IMR-90 (cell line): Measurements from ENCODE around the gene MORC2. TPM values are rescaled to one million over a fixed set of nuclear protein-coding genes. Genes with fewer than 3 reads are reported as not detected.

Experiments used
- ATAC-seq: fragments of 200-7000 bp; cut with Tn5 transposase; 2 replicates; pipeline ENCODE4 v1.9.1; 2020; ENCODE audit warnings: low read depth, mild to moderate bottlenecking, moderate library complexity
- BruUV-seq: library from RNA; stranded (reverse); fragments of 400-500 nt; replicated peaks from 2 replicates; lab custom pipeline; 2021; lab: Mats Ljungman, UMichigan
- CTCF ChIA-PET: fragments of 300-600 bp; formaldehyde crosslinking; extraction: SDS; loops from one replicate; lab custom pipeline; 2021; ENCODE audit warnings: antibody characterized with exemption; lab: Yijun Ruan, JAX
- POLR2A ChIA-PET: fragments of 300-600 bp; sonication (Branson Sonifier 250); formaldehyde crosslinking; loops from one replicate; lab custom pipeline; 2022; ENCODE audit warnings: antibody characterized with exemption; ENCODE audit not compliant: unreplicated experiment; lab: Charles Lee
- DNase-seq: peaks from one replicate; pipeline ENCODE4 v3.0.0; 2013
- H2AFZ ChIP-seq: replicated peaks from 2 replicates; pipeline ENCODE3; 2013; ENCODE audit warnings: low read length, mild to moderate bottlenecking; ENCODE audit not compliant: poor library complexity
- H2AK5ac ChIP-seq: 2 replicates; pipeline ENCODE4 v1.6.1; 2013; ENCODE audit warnings: low read depth, low read length, inconsistent platforms
- H2AK9ac ChIP-seq: replicated peaks from 2 replicates; pipeline ENCODE3; 2013; ENCODE audit warnings: mild to moderate bottlenecking, low read depth, low read length, moderate library complexity; ENCODE audit not compliant: poor library complexity
- H2BK120ac ChIP-seq: 2 replicates; pipeline ENCODE4 v1.6.1; 2013; ENCODE audit warnings: low read depth, low read length, inconsistent platforms
- H2BK15ac ChIP-seq: 3 replicates; pipeline ENCODE4 v1.6.1; 2013; ENCODE audit warnings: low read depth, low read length, inconsistent platforms
- H2BK20ac ChIP-seq: 2 replicates; pipeline ENCODE4 v1.6.1; 2013; ENCODE audit warnings: low read depth, mild to moderate bottlenecking, inconsistent platforms, low read length, moderate library complexity
- H2BK5ac ChIP-seq: 2 replicates; pipeline ENCODE4 v1.6.1; 2013; ENCODE audit warnings: mild to moderate bottlenecking, low read depth, low read length, inconsistent platforms; ENCODE audit not compliant: poor library complexity, severe bottlenecking
- H3K14ac ChIP-seq: replicated peaks from 2 replicates; pipeline ENCODE4 v1.6.1; 2013; ENCODE audit warnings: low read depth, low read length, inconsistent platforms
- H3K18ac ChIP-seq: 2 replicates; pipeline ENCODE4 v1.6.1; 2013; ENCODE audit warnings: low read depth, low read length, control low read depth
- H3K23ac ChIP-seq: 2 replicates; pipeline ENCODE4 v1.6.1; 2013; ENCODE audit warnings: low read depth, low read length, inconsistent platforms
- H3K27ac ChIP-seq: 2 replicates; pipeline ENCODE4 v1.5.1; 2013; ENCODE audit warnings: mild to moderate bottlenecking, control low read depth, low read length; ENCODE audit not compliant: insufficient read depth
- H3K27me3 ChIP-seq: 2 replicates; pipeline ENCODE4 v1.6.1; 2013; ENCODE audit warnings: low read length; ENCODE audit not compliant: control insufficient read depth, insufficient read depth
- H3K36me3 ChIP-seq: 2 replicates; pipeline ENCODE4 v1.6.1; 2013; ENCODE audit warnings: low read length, mixed read lengths; ENCODE audit not compliant: control insufficient read depth, insufficient read depth
- H3K4ac ChIP-seq: 2 replicates; pipeline ENCODE4 v1.6.1; 2013; ENCODE audit warnings: low read depth, low read length, inconsistent platforms
- H3K4me1 ChIP-seq: 2 replicates; pipeline ENCODE4 v1.6.1; 2013; ENCODE audit warnings: low read length, mixed read lengths; ENCODE audit not compliant: control insufficient read depth, insufficient read depth
- H3K4me2 ChIP-seq: 2 replicates; pipeline ENCODE4 v1.6.1; 2013; ENCODE audit warnings: low read depth, mild to moderate bottlenecking, control low read depth, low read length, moderate library complexity
- H3K4me3 ChIP-seq: 2 replicates; pipeline ENCODE4 v1.5.1; 2013; ENCODE audit warnings: low read depth, mild to moderate bottlenecking, control low read depth, low read length, moderate library complexity; ENCODE audit not compliant: insufficient read depth
- H3K56ac ChIP-seq: 2 replicates; pipeline ENCODE4 v1.6.1; 2013; ENCODE audit warnings: low read length, inconsistent platforms; ENCODE audit not compliant: insufficient read depth; ENCODE audit errors: extremely low read depth
- H3K79me1 ChIP-seq, 2 experiments: 2 replicates each; pipeline ENCODE4 v1.6.1; 2013; ENCODE audit warnings: low read length in 2 of 2, inconsistent platforms in 1 of 2, low read depth in 1 of 2
- H3K9ac ChIP-seq: 2 replicates; pipeline ENCODE4 v1.6.1; 2013; ENCODE audit warnings: low read depth, low read length, control low read depth
- H3K9me1 ChIP-seq: 2 replicates; pipeline ENCODE4 v1.6.1; 2013; ENCODE audit warnings: low read length, inconsistent platforms; ENCODE audit not compliant: insufficient read depth
- H3K9me3 ChIP-seq: 2 replicates; pipeline ENCODE4 v1.6.1; 2013; ENCODE audit warnings: low read length; ENCODE audit not compliant: control insufficient read depth, insufficient read depth
- H4K20me1 ChIP-seq: 2 replicates; pipeline ENCODE4 v1.6.1; 2013; ENCODE audit warnings: low read length, inconsistent platforms; ENCODE audit not compliant: insufficient read depth
- H4K5ac ChIP-seq: 2 replicates; pipeline ENCODE4 v1.6.1; 2013; ENCODE audit warnings: mild to moderate bottlenecking, low read depth, low read length, control low read depth
- H4K8ac ChIP-seq, 2 experiments: 2 replicates each; pipeline ENCODE4 v1.6.1; 2013; ENCODE audit warnings: low read depth in 2 of 2, low read length in 2 of 2, control low read depth in 1 of 2, inconsistent platforms in 1 of 2
- H4K91ac ChIP-seq: 2 replicates; pipeline ENCODE4 v1.6.1; 2013; ENCODE audit warnings: low read depth, low read length, inconsistent platforms; ENCODE audit not compliant: insufficient read depth
- CTCF ChIP-seq: conservative IDR thresholded peaks from 2 replicates; pipeline ENCODE4 v1.5.1; 2012; ENCODE audit warnings: mild to moderate bottlenecking, low read depth, low read length, improper control_type of control experiment
- MAFK ChIP-seq: IDR thresholded peaks from 2 replicates; pipeline ENCODE4 v1.6.1; 2012; ENCODE audit warnings: low read depth, low read length, improper control_type of control experiment
- MAZ ChIP-seq: IDR thresholded peaks from 2 replicates; pipeline ENCODE4 v1.6.1; 2012; ENCODE audit warnings: low read depth, mild to moderate bottlenecking, low read length, improper control_type of control experiment, moderate library complexity, borderline replicate concordance
- NFE2L2 ChIP-seq: fragments of 150-350 bp; IDR thresholded peaks from 2 replicates; pipeline ENCODE4 v1.6.1; 2016; ENCODE audit warnings: low read depth, mild to moderate bottlenecking, low read length
- RAD21 ChIP-seq: IDR thresholded peaks from 2 replicates; pipeline ENCODE4 v1.6.1; 2012; ENCODE audit warnings: low read length, improper control_type of control experiment
- WGBS, 2 experiments: methylation state at CpG; one replicate each; pipeline versions ENCODE4 v1.1.5 to v1.1.7; 2013; ENCODE audit warnings: missing lambda C conversion rate in 2 of 2; ENCODE audit not compliant: insufficient read length in 1 of 2; ENCODE audit errors: extremely low coverage in 2 of 2; 5-methylcytosine and 5-hydroxymethylcytosine counted together
- dilution Hi-C: fragments of 300-500 bp; cut with HindIII; formaldehyde crosslinking; loops from one replicate; pipeline ENCODE4 v1.14.3; 2018; ENCODE audit warnings: low sequenced_read_pairs; ENCODE audit not compliant: unreplicated experiment
- in situ Hi-C: fragments of 300-500 bp; cut with MboI; formaldehyde crosslinking; loops from 3 replicates; pipeline ENCODE4 v1.14.3; 2019; ENCODE audit warnings: low sequenced_read_pairs, inconsistent platforms, mixed read lengths
- intact Hi-C: fragments of 100-400 bp; cut with micrococcal nuclease; formaldehyde crosslinking; loops from 2 replicates; pipeline ENCODE4 v1.10.0; 2022
- polyA plus RNA-seq, 3 experiments: library from polyadenylated mRNA; depleted of rRNA; stranded (reverse); fragments of >200 nt; gene quantifications; 2 replicates each; pipeline ENCODE4 v1.2.3, GENCODE V29; 2012; ENCODE audit warnings: low replicate concordance in 1 of 3
- total RNA-seq: library from RNA; depleted of rRNA; stranded (reverse); fragments of >200 nt; gene quantifications from 2 replicates; pipeline ENCODE4 v1.2.3, GENCODE V29; 2012

Gene MORC2
- total and polyA plus RNA-seq, 2 of the 4 experiments (the other 2 are of a cell fraction): 15.8 to 24.7 TPM

DNA sequence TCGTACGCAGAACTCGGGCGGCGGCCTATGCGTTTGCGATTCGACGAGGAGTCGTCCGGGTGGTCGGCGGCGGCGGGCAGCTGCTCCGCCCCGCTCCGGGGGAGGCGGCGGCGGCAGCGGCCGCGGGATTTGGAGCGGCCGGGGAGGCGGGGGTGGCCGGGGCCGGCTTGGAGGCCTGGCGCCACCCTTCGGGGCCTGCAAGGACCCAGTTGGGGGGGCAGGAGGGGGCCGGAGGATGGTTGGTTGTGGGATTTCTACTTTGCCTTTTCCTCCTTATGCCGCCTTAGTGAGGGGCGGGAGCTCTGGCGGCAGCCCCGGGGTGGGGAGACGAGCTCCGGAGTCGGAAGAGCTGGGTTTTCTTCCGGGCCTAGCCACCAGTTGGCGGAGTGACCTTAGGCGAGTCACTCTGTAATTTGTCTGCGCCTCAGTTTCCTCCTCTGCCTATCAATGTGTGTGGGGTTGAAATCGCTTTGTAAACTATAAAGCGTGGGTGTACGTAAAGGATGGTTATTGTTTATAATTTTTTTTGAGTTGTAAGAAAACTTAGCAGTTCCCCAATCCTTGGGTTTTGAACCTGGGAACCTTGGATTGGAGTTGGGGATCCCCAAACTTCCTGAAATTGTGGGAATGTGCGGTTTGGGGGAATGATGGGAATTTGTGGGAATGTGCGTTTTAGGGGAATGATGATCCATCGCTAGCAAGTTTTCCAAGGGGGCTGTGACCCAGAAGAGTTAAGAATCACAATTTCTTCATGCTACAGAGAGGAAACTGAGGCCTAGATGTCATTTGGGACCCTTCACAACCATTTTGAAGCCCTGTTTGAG lies 1.2 kb upstream of the MORC2 start:
- H3K4ac ChIP-seq: peak overlapping the region; percentile 80
- peak; percentile 43 for ATAC-seq
- H2BK20ac ChIP-seq: no peak overlapping the region
- no peak overlapping the region for H2BK15ac ChIP-seq
- H3K9ac ChIP-seq: peak overlapping the region; percentile 89
- peak overlapping the region; percentile 86 for H3K23ac ChIP-seq
- H3K18ac ChIP-seq: peak overlapping the region; percentile 16
- peaks cover 11% of the 10 kb centered on the region for H3K9me3 ChIP-seq
- H3K36me3 ChIP-seq: peaks cover 20% of the 10 kb centered on the region
- intact Hi-C loops: loop anchor here (1.0 to 5.0 kb wide), 2 partner anchors 68 to 113 kb away; no protein-coding TSS in a partner anchor
- H3K56ac ChIP-seq: peak overlapping the region; percentile 86
- H4K8ac ChIP-seq: peak overlapping the region; percentile 70 to 88; a peak in 3 of 4 replicates
- peak overlapping the region; percentile 65 for H4K5ac ChIP-seq
- H3K4me2 ChIP-seq: peak overlapping the region; percentile 100
- H3K79me1 ChIP-seq: peaks cover 43 to 82% of the 10 kb centered on the region in 2 experiments
- no CpG with 5 or more reads among the region's 49 CpGs for WGBS, 2 experiments
- peaks cover 10% of the 10 kb centered on the region for H3K4me1 ChIP-seq
- H2BK120ac ChIP-seq: no peak overlapping the region
- no TSS peak for BruUV-seq
- H2AFZ ChIP-seq: peak overlapping the region; percentile 96
- in situ Hi-C loops: no loop called here
- dilution Hi-C loops: no loop called here
- H4K91ac ChIP-seq: peak overlapping the region; percentile 35
- peaks cover 6% of the 10 kb centered on the region; the same call in 1 of the 2 replicates for H3K9me1 ChIP-seq
- peak overlapping the region; percentile 94 for H3K14ac ChIP-seq
- peak overlapping the region; percentile 94 for H2AK5ac ChIP-seq
- H2BK5ac ChIP-seq: peak overlapping the region; percentile 89
- peak overlapping the region; percentile 98 for H2AK9ac ChIP-seq
- DNase-seq: peak; percentile 44
- ChIA-PET POLR2A (interaction anchor here (0.7 to 1.0 kb wide), 3 partner anchors 9 to 113 kb away, joined by 3 to 6 read pairs (median 3); partner anchors contain the start of gene SMTN), CTCF (interaction anchor here (0.6 kb wide), 1 partner anchor 11 kb away, joined by 3 read pairs; no protein-coding TSS in a partner anchor)
- H3K27ac ChIP-seq: peak overlapping the region; percentile 97
- peaks cover 37% of the 10 kb centered on the region; the same call in 1 of the 2 replicates for H4K20me1 ChIP-seq
- H3K4me3 ChIP-seq: peak overlapping the region; percentile 68
- H3K27me3 ChIP-seq: no peaks in the 10 kb centered on the region
- no peak for TF ChIP-seq NFE2L2
- peak; percentile 19 for TF ChIP-seq RAD21
- no peak for TF ChIP-seq MAFK
- TF ChIP-seq MAZ: peak; percentile 24; the same call in 1 of the 2 replicates
- 0 out of 2 replicates have a peak, but pooled peaks have one; percentile 3 for TF ChIP-seq CTCF
